Omental fat pad (tissue), 4 donors: ENCODE measurements around the gene LRCH2. TPM values are rescaled to one million over a fixed set of nuclear protein-coding genes. Genes with fewer than 3 reads are reported as not detected.

ENCODE experiments used
- ATAC-seq: fragments of 150-250 bp; one replicate; pipeline ENCODE4 v1.9.1; 2016; ENCODE audit warnings: mild to moderate bottlenecking, moderate library complexity; ENCODE audit not compliant: low FRiP score
- DNase-seq: peaks from one replicate; pipeline ENCODE4 v3.0.0-alpha.2; 2019; ENCODE audit warnings: low spot score
- total RNA-seq, 4 donors: library from RNA; depleted of rRNA; stranded (reverse); fragments of >200 nt; gene quantifications; one replicate each; pipeline ENCODE4 v1.1.0, GENCODE V29; 2016
- TF ChIP-seq, protein P1 (sequence below), 3 donors: fragments of 450-650 bp; IDR thresholded peaks; one replicate each; pipeline ENCODE4 v1.5.1; 2016 to 2017; ENCODE audit warnings: antibody characterized with exemption in 3 of 3, mild to moderate bottlenecking in 3 of 3, moderate library complexity in 2 of 3

Gene LRCH2
- total RNA-seq, 4 donors from 2014 or later: 2.2 to 10.6 (median 3.4) TPM

GRCh38 chrX:115183980-115184379, 49.9 kb downstream of the LRCH2 start:
- ATAC-seq (no peak), DNase-seq (no peak)
- TF ChIP-seq, protein P1, sequence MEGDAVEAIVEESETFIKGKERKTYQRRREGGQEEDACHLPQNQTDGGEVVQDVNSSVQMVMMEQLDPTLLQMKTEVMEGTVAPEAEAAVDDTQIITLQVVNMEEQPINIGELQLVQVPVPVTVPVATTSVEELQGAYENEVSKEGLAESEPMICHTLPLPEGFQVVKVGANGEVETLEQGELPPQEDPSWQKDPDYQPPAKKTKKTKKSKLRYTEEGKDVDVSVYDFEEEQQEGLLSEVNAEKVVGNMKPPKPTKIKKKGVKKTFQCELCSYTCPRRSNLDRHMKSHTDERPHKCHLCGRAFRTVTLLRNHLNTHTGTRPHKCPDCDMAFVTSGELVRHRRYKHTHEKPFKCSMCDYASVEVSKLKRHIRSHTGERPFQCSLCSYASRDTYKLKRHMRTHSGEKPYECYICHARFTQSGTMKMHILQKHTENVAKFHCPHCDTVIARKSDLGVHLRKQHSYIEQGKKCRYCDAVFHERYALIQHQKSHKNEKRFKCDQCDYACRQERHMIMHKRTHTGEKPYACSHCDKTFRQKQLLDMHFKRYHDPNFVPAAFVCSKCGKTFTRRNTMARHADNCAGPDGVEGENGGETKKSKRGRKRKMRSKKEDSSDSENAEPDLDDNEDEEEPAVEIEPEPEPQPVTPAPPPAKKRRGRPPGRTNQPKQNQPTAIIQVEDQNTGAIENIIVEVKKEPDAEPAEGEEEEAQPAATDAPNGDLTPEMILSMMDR (IDR thresholded peaks at IDR 0.05): no peak

- no peak for ATAC-seq
- TF ChIP-seq, protein P1 (IDR thresholded peaks at IDR 0.05): no peak
These were observed 55.4 kb downstream of the LRCH2 start for GRCh38 chrX:115178473-115178872.

DNA sequence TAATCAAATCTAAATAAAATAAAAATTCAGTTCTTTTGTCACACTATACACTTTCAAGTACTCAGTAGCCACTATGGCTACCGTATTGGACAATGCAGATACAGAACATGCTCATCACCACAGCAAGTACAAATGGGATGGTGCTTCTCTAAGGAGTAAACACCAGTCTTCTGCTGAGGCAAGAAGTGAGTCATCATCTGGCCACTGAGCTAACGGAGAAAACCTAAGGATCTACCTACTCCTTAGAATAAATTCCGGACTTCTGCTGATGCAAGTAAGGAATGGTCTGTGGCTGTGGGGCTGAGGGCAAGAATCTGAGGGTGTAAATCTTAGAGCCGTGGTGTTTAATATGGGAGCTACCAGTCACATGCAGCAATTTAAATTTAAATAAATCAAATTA, 56.0 kb downstream of the LRCH2 start:
- DNase-seq (no peak), ATAC-seq (no peak)
- TF ChIP-seq, protein P1 (IDR thresholded peaks at IDR 0.05): no peak

More at GRCh38 chrX:115178473-115178872, 55.4 kb downstream of the LRCH2 start:
- no peak for DNase-seq

DNA sequence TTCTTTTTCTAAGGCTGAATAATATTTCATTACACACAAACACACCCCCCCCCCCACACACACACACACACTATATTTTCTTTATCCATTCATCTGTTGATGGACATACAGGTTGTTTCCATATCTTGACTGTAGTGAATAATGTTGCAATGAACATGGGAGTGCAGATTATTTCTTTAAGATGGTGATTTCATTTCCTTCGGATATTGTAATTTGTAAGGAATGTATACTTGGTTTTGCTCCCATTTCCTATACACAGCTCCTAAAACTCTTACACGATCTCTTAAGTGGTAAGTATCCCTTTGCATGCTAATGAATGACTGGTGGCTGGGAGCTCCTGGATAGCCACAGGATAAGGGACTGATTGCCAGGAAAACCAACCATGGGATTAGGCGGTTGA, 59.3 kb downstream of the LRCH2 start:
- DNase-seq (no peak), ATAC-seq (no peak)
- TF ChIP-seq, protein P1 (IDR thresholded peaks at IDR 0.05): no peak

- TF ChIP-seq, protein P1 (IDR thresholded peaks at IDR 0.05): no peak
- no peak for DNase-seq
- ATAC-seq: no peak
These were observed 60.7 kb downstream of the LRCH2 start for GRCh38 chrX:115173181-115173580.

GRCh38 chrX:115147220-115147619, 86.7 kb downstream of the LRCH2 start:
- DNase-seq: no peak
- TF ChIP-seq, protein P1 (IDR thresholded peaks at IDR 0.05): no peak
- no peak for ATAC-seq

DNA sequence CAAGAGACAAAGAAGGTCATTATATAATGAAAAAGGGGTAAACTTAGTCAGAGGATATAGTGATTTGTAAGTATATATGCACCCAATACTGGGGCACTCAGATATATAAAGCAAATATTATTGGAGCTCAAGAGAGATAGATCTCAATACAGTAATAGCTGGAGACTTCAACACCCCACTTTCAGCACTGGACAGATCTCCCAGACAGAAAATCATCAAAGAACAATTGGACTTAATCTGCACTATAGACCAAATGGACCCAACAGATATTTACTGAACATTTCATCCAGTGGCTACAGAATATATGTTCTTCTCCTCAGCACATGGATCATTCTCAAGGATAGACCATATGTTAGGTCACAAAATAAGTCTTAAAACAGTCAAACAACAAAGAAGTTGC, 91.8 kb downstream of the LRCH2 start:
- TF ChIP-seq, protein P1 (IDR thresholded peaks at IDR 0.05): no peak
- DNase-seq (no peak), ATAC-seq (no peak)
